ENCODE results near the gene MTA1.

DNA sequence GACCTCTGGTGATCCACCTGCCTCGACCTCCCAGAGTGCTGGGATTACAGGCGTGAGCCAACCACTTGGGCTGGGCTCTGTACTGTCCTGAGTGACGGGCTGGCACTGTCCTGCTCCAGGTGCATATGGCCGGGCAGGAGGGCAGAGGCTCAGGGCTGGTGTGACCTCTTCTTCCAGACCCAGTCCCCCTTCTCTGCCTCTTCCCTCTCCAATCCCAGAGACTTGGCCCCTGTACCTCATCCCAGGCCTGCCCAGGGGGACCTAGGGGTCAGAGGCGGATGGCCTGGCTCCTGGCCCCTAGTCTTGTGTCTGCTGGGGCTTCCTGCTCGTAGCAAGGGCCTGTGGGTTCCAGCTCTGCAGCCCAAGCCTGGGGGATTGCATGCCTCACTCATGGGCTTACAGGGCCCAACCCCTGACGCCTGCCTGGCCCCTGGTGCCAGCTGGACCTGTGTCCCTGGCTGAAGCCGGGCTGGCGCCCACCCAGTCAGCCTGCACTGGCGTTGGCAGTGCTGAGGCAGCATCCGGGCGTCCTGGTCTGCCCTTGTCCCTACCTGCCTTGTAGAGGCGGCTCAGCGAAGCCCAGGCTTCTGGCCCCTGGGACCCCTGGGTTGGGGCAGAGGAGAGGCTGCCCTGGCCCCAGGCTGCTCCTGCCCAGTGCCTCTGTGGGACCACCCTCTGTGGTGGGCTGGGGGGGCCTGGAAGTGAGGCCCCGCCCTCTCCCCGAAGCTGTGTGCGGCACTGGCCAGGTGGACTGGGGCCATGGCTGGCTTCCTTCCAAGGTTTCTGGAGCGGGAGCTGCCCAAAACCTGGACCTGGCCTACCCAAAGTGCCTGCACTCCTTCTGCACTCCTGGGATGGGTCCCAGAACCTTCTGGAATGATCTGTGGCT, 75.7 kb downstream of the MTA1 start:
- TF ChIP-seq CTCF (IDR thresholded peaks at IDR 0.05) (no peak), POLR2A (IDR thresholded peaks at IDR 0.05) (no peak)

All from adrenal gland (tissue), 5 donors.